ENCODE measurements around the gene CTNNBIP1. TPM values are rescaled to one million over a fixed set of nuclear protein-coding genes. Genes with fewer than 3 reads are reported as not detected.

CTNNBIP1 gene
- total and polyA plus RNA-seq, 9 of the 15 experiments (the other 6 are each of a cell fraction or from before 2014, with no cell fraction given), result 0.65 to 29.2 (median 14.7) TPM

DNA sequence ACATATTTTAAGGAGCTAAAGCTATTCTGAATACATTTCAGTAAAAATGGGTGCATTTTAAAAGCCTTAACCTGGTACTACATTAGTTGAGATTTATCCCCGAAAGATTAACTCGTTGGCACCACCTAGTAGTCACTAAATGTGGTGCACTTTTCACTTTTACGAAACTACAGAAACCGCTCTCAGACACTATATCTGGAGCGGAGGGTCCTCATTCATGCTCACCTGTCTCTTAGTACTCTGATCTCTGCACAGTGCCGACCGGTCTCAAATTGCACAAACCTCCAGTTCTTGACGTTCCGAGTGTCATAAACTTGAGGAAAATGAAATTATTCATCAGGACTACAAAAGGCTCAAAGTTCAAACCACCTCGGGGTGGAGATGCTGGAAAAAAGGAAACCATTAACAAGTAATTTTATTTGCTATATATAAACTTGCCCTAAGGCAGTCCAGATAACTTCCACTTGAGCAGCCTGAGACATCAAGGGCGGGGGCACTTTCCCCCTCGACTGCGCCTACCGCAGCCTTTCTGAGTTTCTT is 32.4 kb upstream of the CTNNBIP1 start (continued):
- no peak for TF ChIP-seq MBD1 (CRISPR knock-in tag; IDR thresholded peaks at IDR 0.05)
- no peak for TF ChIP-seq ZNF133 (CRISPR knock-in tag; IDR thresholded peaks at IDR 0.05)
- TF ChIP-seq TBP (optimal IDR thresholded peaks at IDR 0.05; ENCODE audit: low read depth, low read length), result no peak
- TF ChIP-seq, protein P1, sequence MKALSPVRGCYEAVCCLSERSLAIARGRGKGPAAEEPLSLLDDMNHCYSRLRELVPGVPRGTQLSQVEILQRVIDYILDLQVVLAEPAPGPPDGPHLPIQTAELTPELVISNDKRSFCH (CRISPR knock-in tag; IDR thresholded peaks at IDR 0.05), result no peak
- TF ChIP-seq, protein P1 (tag; IDR thresholded peaks at IDR 0.05), result no peak
- TF ChIP-seq ZBTB33 (CRISPR knock-in tag; IDR thresholded peaks at IDR 0.05), result no peak
- no peak for TF ChIP-seq CREB1 (IDR thresholded peaks at IDR 0.05)
- TF ChIP-seq CREB1 (CRISPR knock-in tag; IDR thresholded peaks at IDR 0.05), result no peak
- TF ChIP-seq, protein P2, sequence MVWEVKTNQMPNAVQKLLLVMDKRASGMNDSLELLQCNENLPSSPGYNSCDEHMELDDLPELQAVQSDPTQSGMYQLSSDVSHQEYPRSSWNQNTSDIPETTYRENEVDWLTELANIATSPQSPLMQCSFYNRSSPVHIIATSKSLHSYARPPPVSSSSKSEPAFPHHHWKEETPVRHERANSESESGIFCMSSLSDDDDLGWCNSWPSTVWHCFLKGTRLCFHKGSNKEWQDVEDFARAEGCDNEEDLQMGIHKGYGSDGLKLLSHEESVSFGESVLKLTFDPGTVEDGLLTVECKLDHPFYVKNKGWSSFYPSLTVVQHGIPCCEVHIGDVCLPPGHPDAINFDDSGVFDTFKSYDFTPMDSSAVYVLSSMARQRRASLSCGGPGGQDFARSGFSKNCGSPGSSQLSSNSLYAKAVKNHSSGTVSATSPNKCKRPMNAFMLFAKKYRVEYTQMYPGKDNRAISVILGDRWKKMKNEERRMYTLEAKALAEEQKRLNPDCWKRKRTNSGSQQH (CRISPR knock-in tag; IDR thresholded peaks at IDR 0.05), result no peak
- TF ChIP-seq GABPA (tag; conservative IDR thresholded peaks at IDR 0.05; ENCODE audit: low read depth), result no peak
- TF ChIP-seq NR3C1 (CRISPR knock-in tag; IDR thresholded peaks at IDR 0.05), result no peak
- no peak for TF ChIP-seq ZNF347 (CRISPR knock-in tag; IDR thresholded peaks at IDR 0.05; ENCODE audit: low read depth)
- TF ChIP-seq, protein P3, sequence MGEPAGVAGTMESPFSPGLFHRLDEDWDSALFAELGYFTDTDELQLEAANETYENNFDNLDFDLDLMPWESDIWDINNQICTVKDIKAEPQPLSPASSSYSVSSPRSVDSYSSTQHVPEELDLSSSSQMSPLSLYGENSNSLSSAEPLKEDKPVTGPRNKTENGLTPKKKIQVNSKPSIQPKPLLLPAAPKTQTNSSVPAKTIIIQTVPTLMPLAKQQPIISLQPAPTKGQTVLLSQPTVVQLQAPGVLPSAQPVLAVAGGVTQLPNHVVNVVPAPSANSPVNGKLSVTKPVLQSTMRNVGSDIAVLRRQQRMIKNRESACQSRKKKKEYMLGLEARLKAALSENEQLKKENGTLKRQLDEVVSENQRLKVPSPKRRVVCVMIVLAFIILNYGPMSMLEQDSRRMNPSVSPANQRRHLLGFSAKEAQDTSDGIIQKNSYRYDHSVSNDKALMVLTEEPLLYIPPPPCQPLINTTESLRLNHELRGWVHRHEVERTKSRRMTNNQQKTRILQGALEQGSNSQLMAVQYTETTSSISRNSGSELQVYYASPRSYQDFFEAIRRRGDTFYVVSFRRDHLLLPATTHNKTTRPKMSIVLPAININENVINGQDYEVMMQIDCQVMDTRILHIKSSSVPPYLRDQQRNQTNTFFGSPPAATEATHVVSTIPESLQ (CRISPR knock-in tag; IDR thresholded peaks at IDR 0.05), result peak; percentile 50; the same call in 1 of the 2 replicates
- TF ChIP-seq, protein P4, sequence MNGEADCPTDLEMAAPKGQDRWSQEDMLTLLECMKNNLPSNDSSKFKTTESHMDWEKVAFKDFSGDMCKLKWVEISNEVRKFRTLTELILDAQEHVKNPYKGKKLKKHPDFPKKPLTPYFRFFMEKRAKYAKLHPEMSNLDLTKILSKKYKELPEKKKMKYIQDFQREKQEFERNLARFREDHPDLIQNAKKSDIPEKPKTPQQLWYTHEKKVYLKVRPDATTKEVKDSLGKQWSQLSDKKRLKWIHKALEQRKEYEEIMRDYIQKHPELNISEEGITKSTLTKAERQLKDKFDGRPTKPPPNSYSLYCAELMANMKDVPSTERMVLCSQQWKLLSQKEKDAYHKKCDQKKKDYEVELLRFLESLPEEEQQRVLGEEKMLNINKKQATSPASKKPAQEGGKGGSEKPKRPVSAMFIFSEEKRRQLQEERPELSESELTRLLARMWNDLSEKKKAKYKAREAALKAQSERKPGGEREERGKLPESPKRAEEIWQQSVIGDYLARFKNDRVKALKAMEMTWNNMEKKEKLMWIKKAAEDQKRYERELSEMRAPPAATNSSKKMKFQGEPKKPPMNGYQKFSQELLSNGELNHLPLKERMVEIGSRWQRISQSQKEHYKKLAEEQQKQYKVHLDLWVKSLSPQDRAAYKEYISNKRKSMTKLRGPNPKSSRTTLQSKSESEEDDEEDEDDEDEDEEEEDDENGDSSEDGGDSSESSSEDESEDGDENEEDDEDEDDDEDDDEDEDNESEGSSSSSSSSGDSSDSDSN (IDR thresholded peaks at IDR 0.05; ENCODE audit: borderline replicate concordance in 1 of 2, low read depth in 2 of 2, low read length in 2 of 2), result 0 out of 4 replicates have a peak, but pooled peaks of 1 of the 2 experiments have one; percentile 21
- TF ChIP-seq ZEB2 (IDR thresholded peaks at IDR 0.05), result no peak
- no peak for TF ChIP-seq ZNF740 (CRISPR knock-in tag; IDR thresholded peaks at IDR 0.05)
- TF ChIP-seq ZNF740 (tag; IDR thresholded peaks at IDR 0.05), result no peak
